Loucy (cell line): Measurements from ENCODE around the gene MAST4.
"Not testable (repeated sequence)": the region's sequence is repeated elsewhere in the genome, so short reads cannot be mapped to it uniquely, and the experiment has no call there.

Experiments used
- H2AFZ ChIP-seq: fragments of 200-600 bp; sonication (generic); 2 replicates; pipeline ENCODE4 v1.6.0; 2016; ENCODE audit warnings: antibody characterized with exemption, mild to moderate bottlenecking, low read length, moderate library complexity
- H3F3A ChIP-seq: fragments of 200-600 bp; 2 replicates; pipeline ENCODE4 v1.6.0; 2016; ENCODE audit warnings: antibody characterized with exemption, low read depth, mild to moderate bottlenecking
- H3K27me3 ChIP-seq: fragments of 200-600 bp; sonication (generic); 2 replicates; pipeline ENCODE4 v1.6.1; 2014; ENCODE audit warnings: low read length, mild to moderate bottlenecking; ENCODE audit not compliant: insufficient read depth, poor library complexity, severe bottlenecking
- H3K36me3 ChIP-seq: fragments of 200-600 bp; sonication (generic); 2 replicates; pipeline ENCODE4 v1.6.1; 2016; ENCODE audit warnings: low read length; ENCODE audit not compliant: insufficient read depth
- H3K4me1 ChIP-seq: fragments of 200-600 bp; sonication (generic); 2 replicates; pipeline ENCODE4 v1.5.1; 2014; ENCODE audit warnings: low read length, mild to moderate bottlenecking; ENCODE audit not compliant: insufficient read depth, poor library complexity, severe bottlenecking
- H3K4me2 ChIP-seq: fragments of 200-600 bp; sonication (generic); 2 replicates; pipeline ENCODE4 v1.6.0; 2014; ENCODE audit warnings: antibody characterized with exemption, low read length, low read depth, mild to moderate bottlenecking; ENCODE audit not compliant: poor library complexity, severe bottlenecking
- H3K4me3 ChIP-seq: fragments of 200-600 bp; sonication (generic); 2 replicates; pipeline ENCODE4 v1.5.1; 2014; ENCODE audit warnings: low read length, mild to moderate bottlenecking, mixed read lengths; ENCODE audit not compliant: poor library complexity, severe bottlenecking
- H3K79me2 ChIP-seq: fragments of 200-600 bp; sonication (generic); 2 replicates; pipeline ENCODE4 v1.6.1; 2014; ENCODE audit warnings: low read length; ENCODE audit not compliant: insufficient read depth
- H3K9ac ChIP-seq: fragments of 200-600 bp; sonication (generic); 2 replicates; pipeline ENCODE4 v1.6.0; 2014; ENCODE audit warnings: mild to moderate bottlenecking, low read depth, low read length, moderate library complexity; ENCODE audit not compliant: poor library complexity, severe bottlenecking
- H3K9me2 ChIP-seq: fragments of 200-600 bp; sonication (generic); replicated peaks from 2 replicates; pipeline ENCODE4 v1.6.1; 2016; ENCODE audit warnings: low read depth, low read length, mixed read lengths
- H3K9me3 ChIP-seq: fragments of 200-600 bp; sonication (generic); 2 replicates; pipeline ENCODE4 v1.6.1; 2014; ENCODE audit warnings: mild to moderate bottlenecking, antibody characterized with exemption, low read length, low read depth; ENCODE audit not compliant: insufficient read depth
- H4K20me1 ChIP-seq: fragments of 200-600 bp; sonication (generic); 2 replicates; pipeline ENCODE4 v1.6.0; 2014; ENCODE audit warnings: antibody characterized with exemption, low read length, mild to moderate bottlenecking; ENCODE audit not compliant: insufficient read depth, poor library complexity, severe bottlenecking
- EZH2phosphoT487 ChIP-seq: fragments of 200-600 bp; IDR thresholded peaks from 2 replicates; pipeline ENCODE4 v1.6.1; 2018; ENCODE audit warnings: antibody characterized with exemption, mild to moderate bottlenecking, moderate library complexity, borderline replicate concordance
- TF ChIP-seq, protein P1 (sequence below): fragments of 200-600 bp; sonication (generic); conservative IDR thresholded peaks from 2 replicates; pipeline ENCODE4 v1.5.1; 2014; ENCODE audit warnings: mild to moderate bottlenecking, antibody characterized with exemption, low read length

The MAST4 gene

DNA sequence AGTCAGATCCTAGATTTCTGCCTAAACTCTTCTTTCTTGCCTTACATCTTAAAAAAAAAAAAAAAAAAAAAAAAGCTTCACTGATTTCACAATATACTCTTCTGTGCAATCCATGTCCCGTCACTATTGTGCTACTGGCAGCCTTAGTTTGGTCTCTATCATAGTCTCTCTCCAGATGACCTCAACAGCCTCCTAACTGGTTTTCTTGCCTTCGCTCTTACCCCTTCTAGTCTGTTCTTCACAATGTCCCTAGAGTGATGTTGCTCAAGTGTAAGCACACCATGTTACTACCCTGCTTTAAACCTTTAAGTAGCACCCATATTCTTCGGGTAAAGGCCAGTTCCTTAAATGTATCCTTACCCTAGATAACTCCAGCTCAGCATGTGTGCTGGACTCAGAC, 574.6 kb downstream of the MAST4 start:
- TF ChIP-seq, protein P1, sequence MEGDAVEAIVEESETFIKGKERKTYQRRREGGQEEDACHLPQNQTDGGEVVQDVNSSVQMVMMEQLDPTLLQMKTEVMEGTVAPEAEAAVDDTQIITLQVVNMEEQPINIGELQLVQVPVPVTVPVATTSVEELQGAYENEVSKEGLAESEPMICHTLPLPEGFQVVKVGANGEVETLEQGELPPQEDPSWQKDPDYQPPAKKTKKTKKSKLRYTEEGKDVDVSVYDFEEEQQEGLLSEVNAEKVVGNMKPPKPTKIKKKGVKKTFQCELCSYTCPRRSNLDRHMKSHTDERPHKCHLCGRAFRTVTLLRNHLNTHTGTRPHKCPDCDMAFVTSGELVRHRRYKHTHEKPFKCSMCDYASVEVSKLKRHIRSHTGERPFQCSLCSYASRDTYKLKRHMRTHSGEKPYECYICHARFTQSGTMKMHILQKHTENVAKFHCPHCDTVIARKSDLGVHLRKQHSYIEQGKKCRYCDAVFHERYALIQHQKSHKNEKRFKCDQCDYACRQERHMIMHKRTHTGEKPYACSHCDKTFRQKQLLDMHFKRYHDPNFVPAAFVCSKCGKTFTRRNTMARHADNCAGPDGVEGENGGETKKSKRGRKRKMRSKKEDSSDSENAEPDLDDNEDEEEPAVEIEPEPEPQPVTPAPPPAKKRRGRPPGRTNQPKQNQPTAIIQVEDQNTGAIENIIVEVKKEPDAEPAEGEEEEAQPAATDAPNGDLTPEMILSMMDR, result no peak
- TF ChIP-seq EZH2phosphoT487, result no peak

DNA sequence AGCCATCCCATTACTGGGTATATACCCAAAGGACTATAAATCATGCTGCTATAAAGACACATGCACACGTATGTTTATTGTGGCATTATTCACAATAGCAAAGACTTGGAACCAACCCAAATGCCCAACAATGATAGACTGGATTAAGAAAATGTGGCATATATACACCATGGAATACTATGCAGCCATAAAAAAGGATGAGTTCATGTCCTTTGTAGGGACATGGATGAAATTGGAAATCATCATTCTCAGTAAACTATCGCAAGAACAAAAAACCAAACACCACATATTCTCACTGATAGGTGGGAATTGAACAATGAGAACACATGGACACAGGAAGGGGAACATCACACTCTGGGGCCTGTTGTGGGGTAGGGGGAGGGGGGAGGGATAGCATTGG, 577.2 kb downstream of the MAST4 start:
- not testable (repeated sequence) for H3K27me3 ChIP-seq, H3F3A ChIP-seq, H3K79me2 ChIP-seq, H2AFZ ChIP-seq, H3K36me3 ChIP-seq, H3K9ac ChIP-seq, H3K4me1 ChIP-seq, H4K20me1 ChIP-seq, H3K4me3 ChIP-seq, H3K9me2 ChIP-seq, H3K4me2 ChIP-seq
- H3K9me3 ChIP-seq, result peaks cover 15% of the 10 kb centered on the region; the same call in 1 of the 2 replicates

More for the DNA sequence above, 574.6 kb downstream of the MAST4 start:
- Histone ChIP-seq H3F3A (no peaks in the 10 kb centered on the region), H3K4me3 (no peak overlapping the region), H3K4me1 (peaks cover 5% of the 10 kb centered on the region), H2AFZ (no peak overlapping the region), H4K20me1 (no peaks in the 10 kb centered on the region), H3K9ac (no peak overlapping the region), H3K4me2 (no peak overlapping the region), H3K9me2 (no peaks in the 10 kb centered on the region), H3K27me3 (no peaks in the 10 kb centered on the region), H3K36me3 (no peaks in the 10 kb centered on the region), H3K9me3 (no peaks in the 10 kb centered on the region), H3K79me2 (no peaks in the 10 kb centered on the region)

DNA sequence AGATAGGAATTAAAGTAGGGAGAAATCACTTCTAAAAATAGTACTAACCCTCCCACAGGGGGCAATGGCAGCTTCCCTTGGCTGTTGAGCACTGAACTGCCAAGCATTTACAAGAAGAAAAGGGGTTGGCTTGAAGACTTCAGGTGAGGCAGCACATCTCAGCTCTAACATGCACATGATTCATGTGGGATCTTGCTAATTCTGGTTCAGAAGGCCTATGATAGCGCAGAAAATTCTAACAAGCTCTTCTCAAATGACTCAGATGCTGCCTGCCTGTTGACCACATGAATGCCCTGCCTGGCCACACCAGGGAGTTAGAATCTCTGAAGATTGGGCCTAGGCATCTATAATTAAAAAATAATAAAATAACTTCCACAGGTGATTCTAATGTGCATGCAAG, 577.8 kb downstream of the MAST4 start:
- Histone ChIP-seq H2AFZ (no peak overlapping the region), H3K36me3 (no peaks in the 10 kb centered on the region), H3K79me2 (no peaks in the 10 kb centered on the region), H3K4me2 (no peak overlapping the region), H3K9me2 (no peaks in the 10 kb centered on the region), H3K9me3 (peaks cover 15% of the 10 kb centered on the region; the same call in 1 of the 2 replicates), H3K27me3 (no peaks in the 10 kb centered on the region), H3K9ac (no peak overlapping the region), H3F3A (no peaks in the 10 kb centered on the region), H3K4me3 (no peak overlapping the region), H4K20me1 (no peaks in the 10 kb centered on the region), H3K4me1 (no peaks in the 10 kb centered on the region)
- no peak for TF ChIP-seq EZH2phosphoT487
- TF ChIP-seq, protein P1, result no peak

DNA sequence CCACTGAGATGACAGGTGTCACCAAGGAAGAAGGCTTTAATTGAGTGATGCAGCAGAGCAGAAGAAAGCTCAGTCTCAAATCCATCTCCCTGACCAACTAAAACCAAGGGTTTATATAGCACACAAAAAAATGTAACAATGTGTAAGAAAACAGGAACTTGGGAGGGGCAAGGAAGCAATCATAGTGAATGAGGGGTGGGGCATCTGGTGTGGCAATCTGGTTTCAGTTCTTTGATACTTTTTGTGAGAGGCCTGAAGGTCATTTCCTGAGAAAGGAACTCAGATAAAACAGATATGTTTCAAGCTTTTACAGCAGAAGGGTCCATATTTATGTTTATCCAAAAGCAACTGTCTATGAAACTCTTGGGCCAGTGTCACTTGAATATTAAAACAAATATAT, 580.7 kb downstream of the MAST4 start:
- Histone ChIP-seq H3K27me3 (no peaks in the 10 kb centered on the region), H3K9me3 (peaks cover 15% of the 10 kb centered on the region; the same call in 1 of the 2 replicates), H3K4me2 (no peak overlapping the region), H2AFZ (no peak overlapping the region), H3K9ac (no peak overlapping the region), H4K20me1 (no peaks in the 10 kb centered on the region), H3K36me3 (no peaks in the 10 kb centered on the region), H3F3A (no peaks in the 10 kb centered on the region), H3K4me1 (no peaks in the 10 kb centered on the region), H3K4me3 (no peak overlapping the region), H3K9me2 (no peaks in the 10 kb centered on the region), H3K79me2 (no peaks in the 10 kb centered on the region)
- TF ChIP-seq, protein P1, result no peak
- TF ChIP-seq EZH2phosphoT487, result no peak
